HG02759 (cell line): ENCODE measurements around the gene METRN.
A peak's percentile ranks its signal among the peaks of the same experiment; 100 is the strongest.

Experiments used
- ATAC-seq: cut with Tn5 transposase; IDR thresholded peaks from one replicate; pipeline ENCODE4 v1.9.1; 2021; ENCODE audit warnings: mild to moderate bottlenecking, moderate library complexity; ENCODE audit not compliant: unreplicated experiment

Gene METRN

GRCh38 chr16:714558-715476, at the start of gene METRN:
Gene METRN (plus strand): TSS chr16:715118. CDS start chr16:715290, 172 bp downstream.
- ATAC-seq = peak; percentile 84

DNA sequence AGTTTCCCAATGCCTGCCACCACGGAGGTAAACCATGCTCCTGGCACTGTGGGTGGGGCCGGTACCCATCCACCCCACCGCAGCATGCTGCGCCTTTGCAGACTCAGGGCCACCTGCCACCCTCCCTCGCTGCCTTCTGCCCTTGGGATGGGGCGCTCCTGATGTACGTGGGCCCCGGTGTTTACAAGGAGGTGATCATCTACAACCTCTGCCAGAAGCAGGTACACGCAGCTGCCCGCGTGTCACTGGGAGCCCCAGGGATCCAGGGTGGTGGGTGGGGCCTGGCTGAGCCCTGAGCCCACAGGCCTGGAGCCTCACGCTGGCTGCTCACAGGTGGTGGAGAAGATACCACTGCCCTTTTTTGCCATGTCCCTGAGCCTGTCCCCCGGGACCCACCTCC, 48.3 kb upstream of the METRN start:
- ATAC-seq = no peak

DNA sequence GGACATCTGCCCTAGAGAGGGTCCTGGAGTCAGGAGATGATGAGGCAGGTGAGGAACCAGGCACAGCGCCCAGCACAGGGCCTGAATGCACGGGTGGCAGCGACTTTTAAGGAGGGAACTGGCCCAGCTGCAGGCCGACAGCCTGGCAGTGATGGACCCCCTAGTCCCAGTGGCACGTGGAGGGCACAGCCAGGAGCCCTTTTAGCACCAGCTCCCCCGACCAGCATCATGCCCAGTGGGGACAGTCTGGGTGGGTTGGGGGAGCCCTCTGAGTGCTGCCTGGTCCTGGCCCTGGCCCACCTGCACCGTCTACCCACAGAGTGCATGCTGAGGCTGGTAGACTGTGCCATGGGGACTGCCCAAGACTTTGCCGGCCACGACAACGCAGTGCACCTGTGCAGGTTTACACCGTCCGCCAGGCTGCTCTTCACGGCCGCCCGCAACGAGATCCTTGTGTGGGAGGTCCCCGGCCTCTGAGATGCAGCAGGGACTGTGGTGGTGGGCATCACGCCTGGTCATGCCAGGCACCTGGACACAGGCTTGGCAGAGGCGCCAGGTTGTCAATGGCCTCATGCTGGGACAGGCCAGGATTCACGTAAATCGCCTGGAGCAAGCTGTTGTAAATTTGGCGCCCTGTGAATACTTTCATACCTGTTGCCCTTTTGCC, 47.7 kb upstream of the METRN start:
- ATAC-seq = no peak

GRCh38 chr16:667780-668518, 47.0 kb upstream of the METRN start, which contains the start of gene RHOT2:
Gene RHOT2 (plus strand): TSS chr16:668132. CDS start chr16:668200, 68 bp downstream.
- ATAC-seq = peak; percentile 91

DNA sequence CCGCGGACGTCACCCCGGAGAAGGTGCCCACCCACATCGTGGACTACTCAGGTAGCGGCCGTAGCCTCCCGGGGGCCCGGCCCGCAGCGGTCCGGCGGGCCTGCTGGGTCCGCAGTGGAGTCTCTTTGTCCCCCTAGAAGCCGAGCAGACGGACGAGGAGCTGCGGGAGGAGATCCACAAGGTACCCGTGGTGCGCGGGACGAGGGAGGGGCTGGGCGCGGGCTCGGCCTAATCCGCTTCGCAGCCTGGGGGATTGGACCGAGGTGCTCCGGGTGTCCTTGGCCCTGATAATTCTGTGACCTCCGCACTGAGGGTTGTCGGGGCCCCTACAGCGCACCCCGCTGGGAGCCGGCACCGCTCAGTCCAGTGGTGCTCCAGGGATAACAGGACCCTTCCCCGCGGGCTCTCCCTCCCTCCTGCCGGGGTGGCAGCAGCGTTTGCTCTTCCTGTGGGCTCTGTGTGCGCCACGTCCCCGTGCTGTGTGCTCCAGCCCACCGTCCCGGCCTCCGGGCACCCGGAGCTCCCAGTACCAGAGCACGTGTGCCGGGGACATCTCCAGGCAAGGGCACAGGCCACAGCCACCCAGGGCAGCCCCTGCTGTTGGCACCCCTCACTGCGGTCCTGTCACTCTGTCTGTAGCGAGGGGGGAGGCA, 46.3 kb upstream of the METRN start:
- ATAC-seq = no peak

- no peak for ATAC-seq
Measured at GRCh38 chr16:669666-670065, 45.3 kb upstream of the METRN start.

DNA sequence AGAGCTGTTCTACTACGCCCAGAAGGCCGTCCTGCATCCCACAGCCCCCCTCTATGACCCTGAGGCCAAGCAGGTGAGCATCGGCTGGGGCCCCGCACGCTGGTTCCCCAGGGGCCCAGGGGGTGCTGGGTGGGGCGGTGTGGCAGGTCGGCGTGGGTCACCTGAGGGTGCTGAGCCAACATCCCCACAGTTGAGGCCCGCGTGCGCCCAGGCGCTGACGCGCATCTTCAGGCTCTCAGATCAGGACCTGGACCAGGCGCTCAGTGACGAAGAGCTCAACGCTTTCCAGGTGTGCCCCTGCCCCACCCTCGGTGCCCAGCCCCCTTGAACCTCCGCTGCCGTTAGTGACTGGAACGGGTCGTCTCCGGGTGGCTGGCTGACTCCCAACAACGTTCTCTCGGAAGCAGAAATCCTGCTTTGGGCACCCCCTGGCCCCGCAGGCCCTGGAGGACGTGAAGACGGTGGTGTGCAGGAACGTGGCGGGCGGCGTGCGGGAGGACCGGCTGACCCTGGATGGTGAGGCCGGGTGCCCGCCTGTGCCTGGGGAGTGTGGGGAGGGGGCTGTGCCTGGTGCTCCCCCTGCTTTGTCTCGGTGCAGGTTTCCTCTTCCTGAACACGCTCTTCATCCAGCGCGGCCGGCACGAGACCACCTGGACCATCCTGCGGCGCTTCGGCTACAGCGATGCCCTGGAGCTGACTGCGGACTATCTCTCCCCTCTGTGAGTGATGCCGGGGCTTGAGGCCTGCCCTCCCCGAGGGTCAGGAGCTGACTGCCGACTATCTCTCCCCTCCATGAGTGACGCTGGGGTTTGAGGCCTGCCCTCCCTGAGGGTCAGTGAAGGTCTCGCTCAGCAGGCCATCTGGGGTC, 44.2 kb upstream of the METRN start:
- no peak for ATAC-seq

GRCh38 chr16:671353-672131, 43.4 kb upstream of the METRN start:
- ATAC-seq = no peak

GRCh38 chr16:672371-672770, 42.5 kb upstream of the METRN start:
- ATAC-seq = no peak

DNA sequence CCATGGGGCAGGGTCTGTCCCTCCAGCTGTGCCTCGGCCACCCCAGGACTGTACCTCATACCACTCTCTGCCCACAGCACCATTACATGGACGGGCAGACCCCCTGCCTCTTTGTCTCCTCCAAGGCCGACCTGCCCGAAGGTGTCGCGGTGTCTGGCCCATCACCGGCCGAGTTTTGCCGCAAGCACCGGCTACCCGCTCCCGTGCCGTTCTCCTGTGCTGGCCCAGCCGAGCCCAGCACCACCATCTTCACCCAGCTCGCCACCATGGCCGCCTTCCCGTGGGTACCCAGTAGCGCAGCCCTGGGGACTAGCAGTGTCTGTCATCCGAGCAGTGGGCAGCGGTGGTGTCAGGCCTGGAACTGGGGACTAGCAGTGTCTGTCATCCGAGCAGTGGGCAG, 42.1 kb upstream of the METRN start:
- no peak for ATAC-seq

DNA sequence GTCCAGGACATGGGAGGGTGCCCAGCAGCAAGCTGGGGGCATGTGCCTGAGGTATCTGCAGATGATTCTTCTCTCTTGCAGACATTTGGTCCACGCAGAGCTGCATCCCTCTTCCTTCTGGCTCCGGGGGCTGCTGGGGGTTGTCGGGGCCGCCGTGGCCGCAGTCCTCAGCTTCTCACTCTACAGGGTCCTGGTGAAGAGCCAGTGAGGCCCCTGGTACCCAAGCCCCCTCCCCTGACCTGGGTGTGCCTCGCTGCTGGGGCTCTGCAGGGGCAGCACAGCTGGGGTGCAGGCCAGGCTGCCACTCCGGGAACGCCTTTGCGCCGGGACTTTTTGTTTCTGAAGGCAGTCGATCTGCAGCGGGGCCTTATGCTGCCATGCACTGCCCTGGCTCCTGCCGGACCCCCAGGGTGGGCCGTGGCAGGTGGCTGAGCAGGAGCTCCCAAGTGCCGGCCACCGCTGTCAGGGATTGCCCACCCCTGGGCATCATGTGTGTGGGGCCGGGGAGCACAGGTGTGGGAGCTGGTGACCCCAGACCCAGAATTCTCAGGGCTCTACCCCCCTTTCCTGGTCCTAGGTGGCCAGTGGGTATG, 41.4 kb upstream of the METRN start:
- ATAC-seq = no peak

DNA sequence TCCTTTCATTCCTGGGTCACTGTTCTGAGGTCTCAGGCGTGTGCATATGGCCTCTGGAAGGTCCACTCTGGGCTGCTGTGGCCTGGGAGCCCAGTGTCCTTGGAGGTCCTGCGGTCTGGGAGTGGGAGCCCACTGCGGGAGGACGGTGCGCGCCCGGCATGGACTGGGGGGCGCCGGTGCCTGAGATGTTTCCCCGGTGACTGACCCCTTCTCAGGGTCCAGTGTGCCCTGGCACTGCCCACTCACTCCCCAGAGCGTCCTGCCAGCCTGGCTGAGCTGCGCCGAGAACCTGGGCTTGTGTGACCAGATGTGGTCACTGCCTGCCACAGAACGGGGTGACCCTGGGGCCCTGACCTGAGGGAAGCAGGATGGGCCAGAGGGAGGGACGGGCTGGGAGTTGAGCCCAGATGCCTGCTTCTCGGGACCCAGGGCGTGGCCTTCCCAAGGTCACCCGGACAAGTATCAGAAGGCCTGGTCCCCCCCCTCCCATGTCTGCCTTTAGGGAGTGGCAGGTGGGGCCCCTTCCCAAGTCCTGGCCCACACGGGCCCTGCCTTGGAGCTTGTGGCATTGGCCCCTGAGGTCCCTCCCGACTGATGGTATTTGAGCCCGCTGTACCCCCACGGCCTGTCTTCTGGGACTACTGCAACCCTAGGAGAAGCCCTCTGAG, 40.6 kb upstream of the METRN start:
- ATAC-seq = no peak

DNA sequence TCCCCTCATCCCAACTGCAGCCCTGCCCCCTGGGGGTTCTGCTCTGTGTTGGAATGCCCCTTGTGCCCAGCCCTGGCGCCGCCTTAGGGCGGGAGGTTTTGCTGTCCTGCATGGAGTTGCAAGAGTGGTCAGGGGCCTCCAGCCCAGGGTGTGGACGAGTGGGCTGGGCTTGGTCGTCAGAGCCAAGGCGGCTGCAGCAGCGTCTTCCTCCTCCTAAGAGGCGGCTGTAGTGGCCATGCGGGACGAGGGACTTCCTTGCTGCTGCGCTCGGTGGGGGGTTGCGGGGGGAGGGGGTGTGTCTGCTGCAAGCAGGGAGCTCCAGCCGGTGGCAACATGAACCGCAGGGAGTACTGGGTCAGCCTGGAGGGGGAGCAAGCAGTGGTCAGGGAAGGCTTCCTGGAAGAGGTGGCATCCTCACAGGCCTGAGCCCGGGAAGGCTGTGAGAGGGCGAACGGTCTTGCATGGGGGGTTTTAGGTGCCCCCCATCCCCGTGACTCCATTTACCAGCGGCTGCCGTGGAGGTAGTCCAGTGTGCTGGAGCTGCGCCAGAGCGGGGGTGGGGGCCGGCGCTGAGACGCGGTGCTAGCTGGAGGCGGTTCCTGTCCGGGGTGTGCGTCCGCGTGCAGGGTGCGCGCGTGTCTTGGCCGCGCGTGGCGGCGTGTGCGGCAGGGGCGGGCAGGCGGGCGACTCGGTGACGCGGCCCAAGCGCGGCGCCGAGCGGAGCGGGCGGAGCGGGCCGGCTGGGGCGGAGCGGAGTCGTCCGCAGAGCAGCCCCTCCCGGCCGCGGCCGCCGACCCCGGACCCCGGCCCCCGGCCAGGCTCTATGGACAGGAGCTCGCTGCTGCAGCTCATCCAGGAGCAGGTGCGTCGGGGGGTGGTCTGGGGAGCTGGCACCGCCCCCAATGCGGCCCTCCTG, 39.7 kb upstream of the METRN start, which contains the start of gene RHBDL1:
Gene RHBDL1, plus strand, starts transcription at position 704 of the 916 bp plus-strand sequence. Its CDS starts 120 bp downstream, at position 824.
- no peak for ATAC-seq

DNA sequence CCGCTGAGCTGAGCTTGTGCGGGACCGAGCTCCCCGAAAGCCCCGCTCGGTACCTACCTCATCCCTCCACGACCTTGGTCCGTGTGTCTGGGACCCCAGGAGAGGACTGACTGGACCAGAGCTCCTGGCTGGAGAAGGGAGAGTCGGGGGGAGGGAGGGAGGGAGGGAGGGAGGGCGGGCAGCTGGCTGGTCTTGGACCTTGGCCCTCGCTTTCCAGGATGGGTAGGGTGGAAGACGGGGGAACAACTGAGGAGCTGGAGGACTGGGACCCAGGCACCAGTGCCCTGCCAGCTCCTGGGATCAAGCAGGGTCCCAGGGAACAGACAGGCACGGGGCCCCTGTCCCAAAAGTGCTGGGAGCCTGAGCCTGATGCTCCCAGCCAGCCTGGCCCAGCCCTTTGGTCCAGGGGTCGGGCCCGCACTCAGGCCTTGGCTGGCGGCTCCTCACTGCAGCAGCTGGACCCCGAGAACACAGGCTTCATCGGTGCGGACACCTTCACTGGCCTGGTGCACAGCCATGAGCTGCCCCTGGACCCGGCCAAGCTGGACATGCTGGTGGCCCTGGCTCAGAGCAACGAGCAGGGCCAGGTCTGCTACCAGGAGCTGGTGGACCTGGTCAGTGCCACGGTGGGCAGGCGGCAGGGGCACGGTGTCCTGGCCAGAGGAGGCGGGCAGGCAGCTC, 38.9 kb upstream of the METRN start:
- ATAC-seq = no peak

DNA sequence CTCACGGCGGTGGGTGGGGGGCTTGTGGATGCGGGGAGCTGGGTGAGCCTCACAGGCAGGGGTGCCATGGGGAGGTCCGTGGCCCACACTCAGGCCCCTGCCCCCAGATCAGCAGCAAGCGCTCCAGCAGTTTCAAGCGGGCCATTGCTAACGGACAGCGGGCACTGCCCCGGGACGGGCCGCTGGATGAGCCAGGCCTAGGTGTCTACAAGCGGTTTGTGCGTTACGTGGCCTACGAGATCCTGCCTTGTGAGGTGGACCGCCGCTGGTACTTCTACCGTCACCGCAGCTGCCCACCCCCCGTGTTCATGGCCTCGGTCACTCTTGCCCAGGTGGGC, 38.4 kb upstream of the METRN start:
- no peak for ATAC-seq

GRCh38 chr16:676913-677312, 38.0 kb upstream of the METRN start:
- ATAC-seq = no peak
